Chondrocyte (in vitro differentiated cells): ENCODE results near the gene MMP24. TPM values are rescaled to one million over a fixed set of nuclear protein-coding genes. Genes with fewer than 3 reads are reported as not detected.

Experiments
- DNase-seq: peaks from one replicate; pipeline ENCODE4 v3.0.0; 2021; ENCODE audit warnings: mixed read lengths, low spot score
- H3K27ac Mint-ChIP-seq: one replicate; pipeline ENCODE4 v1.8.0; 2021; ENCODE audit warnings: mild to moderate bottlenecking, moderate library complexity, mixed read lengths; ENCODE audit not compliant: unreplicated experiment
- H3K27me3 Mint-ChIP-seq: 2 replicates; pipeline ENCODE4 v1.8.0; 2021; ENCODE audit warnings: low read depth, mixed read lengths
- H3K36me3 Mint-ChIP-seq: 2 replicates; pipeline ENCODE4 v1.8.0; 2021; ENCODE audit warnings: low read depth, mixed read lengths
- H3K4me1 Mint-ChIP-seq: 2 replicates; pipeline ENCODE4 v1.8.0; 2021; ENCODE audit warnings: low read depth, mild to moderate bottlenecking, mixed read lengths
- H3K4me3 Mint-ChIP-seq: one replicate; pipeline ENCODE4 v1.8.0; 2021; ENCODE audit warnings: mild to moderate bottlenecking, moderate library complexity, mixed read lengths; ENCODE audit not compliant: unreplicated experiment
- H3K9me3 Mint-ChIP-seq: 2 replicates; pipeline ENCODE4 v1.8.0; 2021; ENCODE audit warnings: low read depth, mixed read lengths
- total RNA-seq: library from RNA; stranded (reverse); gene quantifications from 3 replicates; pipeline ENCODE4 v1.2.1, GENCODE V29; 2021
- TF ChIP-seq, protein P1 (sequence below): fragments of 200-600 bp; sonication (generic); IDR thresholded peaks from 2 replicates; pipeline ENCODE4 v1.5.0; 2021; ENCODE audit warnings: antibody characterized with exemption, mild to moderate bottlenecking, moderate library complexity

MMP24 gene
- total RNA-seq, 1 donor from 2014 or later, result 2.4 TPM

DNA sequence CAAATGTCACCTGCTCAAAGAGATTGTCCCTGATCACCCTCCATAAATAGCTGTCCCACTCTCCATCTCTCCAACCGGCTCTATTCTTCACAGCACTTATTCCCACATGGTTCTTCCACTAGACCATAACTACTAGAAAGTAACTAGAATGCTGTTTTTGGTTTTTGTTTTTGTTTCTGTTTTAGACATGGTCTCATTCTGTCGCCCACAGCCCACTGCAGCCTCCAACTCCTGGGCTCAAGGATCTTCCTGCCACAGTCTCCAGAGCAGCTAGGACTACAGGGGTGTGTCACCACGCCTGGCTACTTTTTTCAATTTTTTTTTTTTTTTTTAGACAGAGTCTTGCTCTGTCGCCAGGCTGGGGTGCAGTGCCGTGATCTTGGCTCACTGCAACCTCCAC is 12.2 kb downstream of the MMP24 start:
- Mint-ChIP-seq H3K27me3 (peaks cover 4% of the 10 kb centered on the region), H3K4me1 (peaks cover 8% of the 10 kb centered on the region), H3K9me3 (peaks cover 6% of the 10 kb centered on the region), H3K4me3 (no peak overlapping the region), H3K36me3 (peaks cover 2% of the 10 kb centered on the region), H3K27ac (no peak overlapping the region)
- TF ChIP-seq, protein P1, sequence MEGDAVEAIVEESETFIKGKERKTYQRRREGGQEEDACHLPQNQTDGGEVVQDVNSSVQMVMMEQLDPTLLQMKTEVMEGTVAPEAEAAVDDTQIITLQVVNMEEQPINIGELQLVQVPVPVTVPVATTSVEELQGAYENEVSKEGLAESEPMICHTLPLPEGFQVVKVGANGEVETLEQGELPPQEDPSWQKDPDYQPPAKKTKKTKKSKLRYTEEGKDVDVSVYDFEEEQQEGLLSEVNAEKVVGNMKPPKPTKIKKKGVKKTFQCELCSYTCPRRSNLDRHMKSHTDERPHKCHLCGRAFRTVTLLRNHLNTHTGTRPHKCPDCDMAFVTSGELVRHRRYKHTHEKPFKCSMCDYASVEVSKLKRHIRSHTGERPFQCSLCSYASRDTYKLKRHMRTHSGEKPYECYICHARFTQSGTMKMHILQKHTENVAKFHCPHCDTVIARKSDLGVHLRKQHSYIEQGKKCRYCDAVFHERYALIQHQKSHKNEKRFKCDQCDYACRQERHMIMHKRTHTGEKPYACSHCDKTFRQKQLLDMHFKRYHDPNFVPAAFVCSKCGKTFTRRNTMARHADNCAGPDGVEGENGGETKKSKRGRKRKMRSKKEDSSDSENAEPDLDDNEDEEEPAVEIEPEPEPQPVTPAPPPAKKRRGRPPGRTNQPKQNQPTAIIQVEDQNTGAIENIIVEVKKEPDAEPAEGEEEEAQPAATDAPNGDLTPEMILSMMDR, result no peak
- no peak for DNase-seq

DNA sequence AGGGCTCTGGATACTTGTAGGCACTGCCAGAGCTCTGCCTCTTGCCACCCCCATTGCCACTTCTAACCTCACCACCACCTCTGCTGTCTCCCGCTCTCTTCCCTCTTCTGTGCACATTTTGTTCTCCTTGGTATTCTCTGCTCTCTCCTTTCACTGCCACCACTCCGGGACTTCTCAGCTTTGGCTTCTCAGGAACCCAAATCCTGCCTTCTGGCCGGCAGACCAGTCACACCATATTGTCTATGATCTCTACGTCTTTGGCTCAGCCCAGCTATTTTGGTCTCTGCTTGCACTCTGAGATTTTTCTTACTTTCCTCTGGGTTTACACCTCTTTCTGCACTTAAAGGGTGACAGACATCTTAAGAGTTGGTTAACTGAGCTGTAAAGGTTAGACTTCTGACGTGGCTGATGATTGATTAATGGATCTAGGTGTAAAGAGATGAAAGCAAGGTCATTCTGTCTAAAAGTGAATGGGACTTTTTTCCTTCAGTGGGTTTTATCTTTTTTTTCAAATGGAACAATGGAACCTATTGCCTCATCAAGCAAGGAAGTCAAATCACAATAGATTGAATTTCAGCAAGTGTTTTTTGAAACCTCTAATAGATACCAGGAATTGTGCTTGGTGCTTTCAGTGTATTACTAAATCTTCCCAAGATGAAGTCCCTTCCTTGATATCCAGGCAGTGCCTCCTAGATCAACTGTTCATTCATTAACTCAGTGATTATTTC is 13.8 kb downstream of the MMP24 start:
- no peak overlapping the region for H3K27ac Mint-ChIP-seq
- no peak for DNase-seq
- H3K9me3 Mint-ChIP-seq, result peaks cover 6% of the 10 kb centered on the region
- TF ChIP-seq, protein P1, result no peak
- peaks cover 6% of the 10 kb centered on the region for H3K27me3 Mint-ChIP-seq
- peaks cover 8% of the 10 kb centered on the region for H3K4me1 Mint-ChIP-seq
- no peak overlapping the region for H3K4me3 Mint-ChIP-seq
- H3K36me3 Mint-ChIP-seq, result peaks cover 2% of the 10 kb centered on the region

DNA sequence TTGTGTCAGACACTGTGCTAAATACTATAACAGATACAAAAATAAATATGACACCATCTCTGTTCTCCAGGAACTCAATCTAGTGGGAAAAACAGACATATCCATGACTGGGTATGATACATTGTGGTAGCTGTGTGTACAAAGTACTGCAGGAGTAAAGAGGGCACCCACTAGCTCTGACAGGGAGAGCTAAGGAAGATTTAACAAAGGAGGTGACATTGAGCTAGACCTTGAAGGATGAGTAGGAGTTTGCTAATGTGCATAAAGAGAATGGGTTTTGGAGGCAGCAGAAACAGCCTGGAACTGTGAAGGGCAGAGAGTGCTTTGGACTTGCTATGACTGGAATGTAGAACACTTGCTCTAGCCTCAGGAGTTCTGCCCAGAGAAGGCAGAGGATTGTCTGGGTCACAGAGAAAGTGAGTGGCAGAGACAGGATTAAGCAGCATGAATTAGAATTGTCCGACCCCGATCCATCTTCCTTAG is 14.4 kb downstream of the MMP24 start:
- Mint-ChIP-seq H3K27me3 (peaks cover 6% of the 10 kb centered on the region), H3K9me3 (peaks cover 6% of the 10 kb centered on the region), H3K4me1 (peaks cover 8% of the 10 kb centered on the region), H3K4me3 (no peak overlapping the region), H3K36me3 (peaks cover 2% of the 10 kb centered on the region), H3K27ac (peak overlapping the region; percentile 23)
- no peak for DNase-seq
- TF ChIP-seq, protein P1, result no peak

DNA sequence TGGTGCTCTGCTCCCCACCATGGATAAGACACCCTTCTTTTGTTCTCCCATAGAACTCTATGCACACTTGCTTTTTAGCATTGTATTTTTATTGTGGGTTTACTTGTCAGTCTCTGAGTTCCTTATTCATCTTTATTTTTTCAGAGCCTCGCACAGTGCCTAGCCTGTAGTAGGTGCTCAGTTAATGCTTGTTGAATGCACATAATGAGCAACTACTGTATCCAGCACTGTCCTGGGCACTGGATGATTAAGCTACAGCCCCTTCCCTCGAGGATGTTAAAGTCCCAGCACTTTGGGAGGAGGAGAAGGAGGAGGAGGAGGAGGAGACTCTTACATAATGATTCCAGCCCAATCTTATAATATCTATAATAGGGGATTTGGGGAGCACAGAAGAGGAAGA is 16.8 kb downstream of the MMP24 start:
- H3K27ac Mint-ChIP-seq, result no peak overlapping the region
- DNase-seq, result no peak
- peaks cover 8% of the 10 kb centered on the region for H3K4me1 Mint-ChIP-seq
- peaks cover 2% of the 10 kb centered on the region for H3K36me3 Mint-ChIP-seq
- H3K27me3 Mint-ChIP-seq, result peaks cover 6% of the 10 kb centered on the region
- TF ChIP-seq, protein P1, result no peak
- H3K9me3 Mint-ChIP-seq, result no peaks in the 10 kb centered on the region
- H3K4me3 Mint-ChIP-seq, result no peak overlapping the region

DNA sequence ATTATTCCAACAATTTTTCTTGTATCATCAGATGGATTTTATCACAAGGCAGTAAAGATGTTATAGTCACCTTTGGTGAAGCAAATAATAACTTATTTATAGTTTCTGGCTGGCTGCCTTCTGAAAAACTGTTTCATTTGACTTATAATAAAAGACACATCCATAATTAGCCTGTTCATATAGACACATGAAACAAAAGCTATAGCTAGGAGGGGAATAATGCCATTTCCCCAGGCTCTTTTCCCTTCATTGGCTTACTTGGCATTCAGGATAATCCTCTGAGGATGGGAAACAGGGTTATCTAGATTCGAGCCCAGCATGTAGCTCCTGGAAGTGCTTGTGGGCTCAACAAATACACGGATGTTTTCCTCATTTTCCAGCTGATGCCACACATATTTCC is 17.5 kb downstream of the MMP24 start:
- no peaks in the 10 kb centered on the region for H3K9me3 Mint-ChIP-seq
- peaks cover 6% of the 10 kb centered on the region for H3K27me3 Mint-ChIP-seq
- peaks cover 2% of the 10 kb centered on the region for H3K36me3 Mint-ChIP-seq
- TF ChIP-seq, protein P1, result no peak
- H3K4me3 Mint-ChIP-seq, result no peak overlapping the region
- H3K27ac Mint-ChIP-seq, result no peak overlapping the region
- DNase-seq, result no peak
- H3K4me1 Mint-ChIP-seq, result peaks cover 12% of the 10 kb centered on the region
